Measurements from ENCODE around the gene SLC22A23. TPM values are rescaled to one million over a fixed set of nuclear protein-coding genes. Genes with fewer than 3 reads are reported as not detected.
A peak's percentile ranks its signal among the peaks of the same experiment; 100 is the strongest.

Gene SLC22A23
- total RNA-seq, 2 donors from 2014 or later, result 53.1 to 129 TPM

GRCh38 chr6:3411967-3412778 lies 44.7 kb downstream of the SLC22A23 start:
- Histone ChIP-seq H3K9me3 (no peaks in the 10 kb centered on the region), H3K27me3 (replicated peaks; ENCODE audit: insufficient read depth) (no peaks in the 10 kb centered on the region), H3K36me3 (peaks cover 0 to 3% of the 10 kb centered on the region in 2 donors), H3K4me1 (replicated peaks) (no peaks in the 10 kb centered on the region), H3K27ac (no peak overlapping the region), H3K4me3 (no peak overlapping the region)
- WGBS, result 96% methylated on average over 11 of the region's 11 CpGs
- intact Hi-C loops (cut with DNase I), result loop anchor here (10.0 kb wide), 1 partner anchor 323 kb away; no protein-coding TSS in a partner anchor
- DNase-seq (ENCODE audit: low spot score), result no peak
- no peak for TF ChIP-seq POLR2AphosphoS5 (IDR thresholded peaks at IDR 0.05)
- no peak for TF ChIP-seq POLR2A (IDR thresholded peaks at IDR 0.05)
- TF ChIP-seq CTCF (IDR thresholded peaks at IDR 0.05), result no peak

- H3K4me3 ChIP-seq, result no peak overlapping the region
- DNase-seq (ENCODE audit: low spot score), result no peak
- no peaks in the 10 kb centered on the region for H3K27me3 ChIP-seq (replicated peaks; ENCODE audit: insufficient read depth)
- peaks cover 0 to 3% of the 10 kb centered on the region in 2 donors for H3K36me3 ChIP-seq
- intact Hi-C loops (cut with DNase I), result loop anchor here (10.0 kb wide), 1 partner anchor 324 kb away; no protein-coding TSS in a partner anchor
- no peaks in the 10 kb centered on the region for H3K9me3 ChIP-seq
- no peak overlapping the region for H3K27ac ChIP-seq
- TF ChIP-seq POLR2A (IDR thresholded peaks at IDR 0.05) (no peak), CTCF (IDR thresholded peaks at IDR 0.05) (peak in 3 of 4 experiments; percentile 46 to 56 (median 56))
- no peaks in the 10 kb centered on the region for H3K4me1 ChIP-seq (replicated peaks)
- 73% methylated on average over 15 of the region's 15 CpGs for WGBS
Observed at GRCh38 chr6:3410385-3411360, 46.2 kb downstream of the SLC22A23 start.

GRCh38 chr6:3409699-3410384 lies 47.0 kb downstream of the SLC22A23 start:
- TF ChIP-seq CTCF (IDR thresholded peaks at IDR 0.05), result no peak
- TF ChIP-seq POLR2AphosphoS5 (IDR thresholded peaks at IDR 0.05), result no peak
- TF ChIP-seq POLR2A (IDR thresholded peaks at IDR 0.05), result no peak
- Histone ChIP-seq H3K27ac (no peak overlapping the region), H3K36me3 (peaks cover 0 to 3% of the 10 kb centered on the region in 2 donors), H3K27me3 (replicated peaks; ENCODE audit: insufficient read depth) (no peaks in the 10 kb centered on the region), H3K9me3 (no peaks in the 10 kb centered on the region), H3K4me1 (replicated peaks) (no peaks in the 10 kb centered on the region), H3K4me3 (no peak overlapping the region)
- DNase-seq (ENCODE audit: low spot score), result peak; percentile 53
- intact Hi-C loops (cut with DNase I), result loop anchor here (10.0 kb wide), 1 partner anchor 325 kb away; no protein-coding TSS in a partner anchor
- WGBS, result 83% methylated on average over 13 of the region's 13 CpGs

GRCh38 chr6:3408665-3409064 lies 48.2 kb downstream of the SLC22A23 start:
- Histone ChIP-seq H3K36me3 (peaks cover 0 to 3% of the 10 kb centered on the region in 2 donors), H3K4me3 (no peak overlapping the region), H3K27me3 (replicated peaks; ENCODE audit: insufficient read depth) (no peaks in the 10 kb centered on the region), H3K27ac (no peak overlapping the region), H3K9me3 (no peaks in the 10 kb centered on the region), H3K4me1 (replicated peaks) (peaks cover under 1% of the 10 kb centered on the region)
- intact Hi-C loops (cut with DNase I), result no loop called here
- 90% methylated on average over 7 of the region's 7 CpGs for WGBS
- TF ChIP-seq POLR2A (IDR thresholded peaks at IDR 0.05), result no peak
- no peak for TF ChIP-seq POLR2AphosphoS5 (IDR thresholded peaks at IDR 0.05)
- no peak for TF ChIP-seq CTCF (IDR thresholded peaks at IDR 0.05)
- no peak for DNase-seq (ENCODE audit: low spot score)
